Measurements from ENCODE around the gene NEO1. TPM values are rescaled to one million over a fixed set of nuclear protein-coding genes. Genes with fewer than 3 reads are reported as not detected.

NEO1 gene
- total RNA-seq, 4 donors from 2014 or later = 74.0 to 117 (median 107) TPM

- Histone ChIP-seq H3K4me1 (no peaks in the 10 kb centered on the region), H3K27me3 (no peaks in the 10 kb centered on the region), H3K27ac (no peak overlapping the region), H3K36me3 (peaks cover 10% of the 10 kb centered on the region), H3K9me3 (peaks cover 11% of the 10 kb centered on the region), H3K4me3 (no peak overlapping the region)
- DNase-seq (ENCODE audit: low spot score in 2 of 2) = no peak
- 94% methylated on average over 1 of the region's 1 CpG for WGBS
- TF ChIP-seq CTCF (IDR thresholded peaks at IDR 0.05) = no peak
- no peak for TF ChIP-seq POLR2A (IDR thresholded peaks at IDR 0.05)
- TF ChIP-seq POLR2AphosphoS5 (IDR thresholded peaks at IDR 0.05) = no peak
- TF ChIP-seq EP300 (IDR thresholded peaks at IDR 0.05) = no peak
These were observed 100.8 kb downstream of the NEO1 start for GRCh38 chr15:73153024-73153423.

GRCh38 chr15:73153447-73153846 lies 101.2 kb downstream of the NEO1 start:
- Histone ChIP-seq H3K9me3 (peaks cover 11% of the 10 kb centered on the region), H3K4me3 (no peak overlapping the region), H3K4me1 (no peaks in the 10 kb centered on the region), H3K36me3 (peaks cover 10% of the 10 kb centered on the region), H3K27me3 (no peaks in the 10 kb centered on the region), H3K27ac (no peak overlapping the region)
- TF ChIP-seq CTCF (IDR thresholded peaks at IDR 0.05) = no peak
- no peak for TF ChIP-seq POLR2AphosphoS5 (IDR thresholded peaks at IDR 0.05)
- no peak for TF ChIP-seq EP300 (IDR thresholded peaks at IDR 0.05)
- no peak for TF ChIP-seq POLR2A (IDR thresholded peaks at IDR 0.05)
- 92% methylated on average over 5 of the region's 5 CpGs for WGBS
- DNase-seq (ENCODE audit: low spot score in 2 of 2) = no peak

GRCh38 chr15:73156431-73157191 lies 104.3 kb downstream of the NEO1 start:
- peaks cover 11% of the 10 kb centered on the region for H3K9me3 ChIP-seq
- H3K4me3 ChIP-seq = no peak overlapping the region
- H3K27me3 ChIP-seq = no peaks in the 10 kb centered on the region
- no peaks in the 10 kb centered on the region for H3K4me1 ChIP-seq
- DNase-seq (ENCODE audit: low spot score in 2 of 2) = no peak
- 91% methylated on average over 3 of the region's 3 CpGs for whole genome bisulfite sequencing
- no peak overlapping the region for H3K27ac ChIP-seq
- peaks cover 7% of the 10 kb centered on the region for H3K36me3 ChIP-seq
- no peak for TF ChIP-seq POLR2AphosphoS5 (IDR thresholded peaks at IDR 0.05)
- TF ChIP-seq CTCF (IDR thresholded peaks at IDR 0.05) = no peak
- TF ChIP-seq POLR2A (IDR thresholded peaks at IDR 0.05) = no peak
- TF ChIP-seq EP300 (IDR thresholded peaks at IDR 0.05) = no peak

GRCh38 chr15:73161546-73161945 lies 109.3 kb downstream of the NEO1 start:
- DNase-seq (ENCODE audit: low spot score in 2 of 2) = no peak
- H3K27me3 ChIP-seq = no peaks in the 10 kb centered on the region
- no peaks in the 10 kb centered on the region for H3K36me3 ChIP-seq
- TF ChIP-seq CTCF (IDR thresholded peaks at IDR 0.05) = no peak
- no peak for TF ChIP-seq POLR2AphosphoS5 (IDR thresholded peaks at IDR 0.05)
- TF ChIP-seq POLR2A (IDR thresholded peaks at IDR 0.05) = no peak
- TF ChIP-seq EP300 (IDR thresholded peaks at IDR 0.05) = no peak
- H3K27ac ChIP-seq = no peak overlapping the region
- no peaks in the 10 kb centered on the region for H3K4me1 ChIP-seq
- H3K9me3 ChIP-seq = no peaks in the 10 kb centered on the region
- WGBS = 78% methylated on average over 1 of the region's 1 CpG
- no peak overlapping the region for H3K4me3 ChIP-seq

GRCh38 chr15:73165435-73165834 lies 113.2 kb downstream of the NEO1 start:
- H3K4me1 ChIP-seq = no peaks in the 10 kb centered on the region
- H3K27ac ChIP-seq = no peak overlapping the region
- 91% methylated on average over 3 of the region's 3 CpGs for WGBS
- DNase-seq (ENCODE audit: low spot score in 2 of 2) = no peak
- H3K4me3 ChIP-seq = no peak overlapping the region
- H3K9me3 ChIP-seq = no peaks in the 10 kb centered on the region
- H3K36me3 ChIP-seq = no peaks in the 10 kb centered on the region
- H3K27me3 ChIP-seq = no peaks in the 10 kb centered on the region
- TF ChIP-seq POLR2AphosphoS5 (IDR thresholded peaks at IDR 0.05) = no peak
- TF ChIP-seq CTCF (IDR thresholded peaks at IDR 0.05) = no peak
- no peak for TF ChIP-seq EP300 (IDR thresholded peaks at IDR 0.05)
- TF ChIP-seq POLR2A (IDR thresholded peaks at IDR 0.05) = no peak
